NCI-H2107 treated with DMSO at 0.1 percent for 48 hours (cell line): ENCODE measurements around the gene NACAD.
"Not testable (repeated sequence)": the region's sequence is repeated elsewhere in the genome, so short reads cannot be mapped to it uniquely, and the experiment has no call there.

Experiments used
- DNase-seq: peaks from one replicate; lab custom pipeline; 2025; ENCODE audit not compliant: unreplicated experiment; lab: John Stamatoyannopoulos, UW

Gene NACAD

DNA sequence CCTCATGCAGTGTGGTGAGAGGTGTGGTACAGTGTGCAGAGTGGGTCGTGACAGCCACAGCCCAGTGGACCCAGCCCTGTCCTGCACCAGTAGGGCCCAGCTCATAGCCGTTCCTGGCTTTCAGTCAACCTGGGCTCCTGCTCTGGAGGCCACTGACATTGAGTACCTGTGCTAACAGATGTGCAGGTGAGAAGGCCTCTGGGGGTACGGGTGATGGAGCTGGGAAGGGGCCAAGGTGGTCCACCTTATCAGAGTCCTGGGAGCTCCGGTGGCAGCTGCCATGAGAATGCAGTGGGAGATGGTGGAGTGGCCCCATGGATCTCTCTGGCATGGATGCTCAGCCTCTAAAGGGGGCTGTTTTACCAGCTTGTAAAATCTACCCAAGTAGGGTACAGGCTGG, 28.8 kb upstream of the NACAD start:
- DNase-seq: no peak

GRCh38 chr7:45116048-45116447, 27.3 kb upstream of the NACAD start:
- DNase-seq: no peak

DNA sequence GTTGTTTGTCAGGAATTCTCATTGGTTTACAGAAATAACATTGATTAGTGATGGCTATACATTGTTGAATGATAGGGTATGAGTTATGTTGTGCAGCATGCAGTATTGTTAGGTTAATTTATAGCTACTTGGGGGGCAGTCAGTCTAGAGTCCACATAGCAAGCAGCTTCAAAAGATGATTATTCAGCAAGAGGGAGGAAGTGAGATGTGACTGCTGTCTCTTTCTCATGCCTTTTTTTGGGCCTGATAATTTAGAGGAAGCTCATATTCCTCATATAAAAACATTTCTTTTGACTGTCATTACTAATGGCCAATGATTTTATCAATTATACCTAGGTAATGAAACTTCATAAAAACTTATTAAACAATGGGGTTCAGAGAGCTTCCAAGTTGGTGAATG, 26.2 kb upstream of the NACAD start:
- DNase-seq: no peak

DNA sequence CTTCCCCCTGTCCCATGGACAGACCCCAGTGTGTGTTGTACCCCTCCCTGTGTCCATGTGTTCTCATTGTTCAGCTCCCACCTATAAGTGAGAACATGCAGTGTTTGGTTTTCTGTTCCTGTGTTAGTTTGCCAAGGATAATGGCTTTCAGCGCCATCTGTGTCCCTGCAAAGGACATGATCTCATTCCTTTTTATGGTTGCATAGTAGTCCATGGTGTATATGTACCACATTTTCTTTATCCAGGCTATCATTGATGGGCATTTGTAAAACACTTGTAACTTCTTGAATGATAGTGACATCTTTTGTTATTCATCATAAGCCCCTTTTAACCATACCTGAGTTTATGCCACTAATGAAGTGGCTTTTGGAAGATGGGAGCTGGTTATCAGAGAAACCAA, 25.5 kb upstream of the NACAD start:
- not testable (repeated sequence) for DNase-seq

- DNase-seq: no peak
These were observed 23.9 kb upstream of the NACAD start for GRCh38 chr7:45112648-45113047.

- peak; percentile 91 for DNase-seq
These were observed 22.8 kb upstream of the NACAD start, which contains the start of gene TBRG4 for GRCh38 chr7:45111298-45112223. TBRG4 (minus strand) TSS chr7:45111697; CDS start chr7:45109237, 2,460 bp downstream.

GRCh38 chr7:45108863-45109262, 20.1 kb upstream of the NACAD start:
- no peak for DNase-seq

DNA sequence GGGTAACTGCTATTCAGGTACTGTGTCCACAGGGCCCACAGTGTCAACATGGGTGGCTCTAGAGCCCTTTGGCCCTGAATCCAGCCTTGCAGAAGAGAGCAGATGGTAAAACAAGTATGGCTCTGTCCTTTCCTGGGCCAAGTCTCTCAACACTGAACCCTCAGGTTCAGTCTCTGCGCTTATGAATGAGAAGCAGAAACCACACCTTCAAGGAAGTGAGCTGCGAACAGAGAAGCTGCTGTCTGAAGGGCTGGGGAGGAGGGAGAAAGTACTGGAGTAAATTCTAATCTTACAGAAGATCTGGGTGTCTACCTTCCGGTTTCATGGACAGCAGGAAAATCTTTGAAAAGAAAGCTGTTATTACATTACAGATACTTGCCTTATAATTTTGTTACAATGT, 18.6 kb upstream of the NACAD start:
- no peak for DNase-seq

- DNase-seq: no peak
These were observed 18.1 kb upstream of the NACAD start for GRCh38 chr7:45106820-45107219.

DNA sequence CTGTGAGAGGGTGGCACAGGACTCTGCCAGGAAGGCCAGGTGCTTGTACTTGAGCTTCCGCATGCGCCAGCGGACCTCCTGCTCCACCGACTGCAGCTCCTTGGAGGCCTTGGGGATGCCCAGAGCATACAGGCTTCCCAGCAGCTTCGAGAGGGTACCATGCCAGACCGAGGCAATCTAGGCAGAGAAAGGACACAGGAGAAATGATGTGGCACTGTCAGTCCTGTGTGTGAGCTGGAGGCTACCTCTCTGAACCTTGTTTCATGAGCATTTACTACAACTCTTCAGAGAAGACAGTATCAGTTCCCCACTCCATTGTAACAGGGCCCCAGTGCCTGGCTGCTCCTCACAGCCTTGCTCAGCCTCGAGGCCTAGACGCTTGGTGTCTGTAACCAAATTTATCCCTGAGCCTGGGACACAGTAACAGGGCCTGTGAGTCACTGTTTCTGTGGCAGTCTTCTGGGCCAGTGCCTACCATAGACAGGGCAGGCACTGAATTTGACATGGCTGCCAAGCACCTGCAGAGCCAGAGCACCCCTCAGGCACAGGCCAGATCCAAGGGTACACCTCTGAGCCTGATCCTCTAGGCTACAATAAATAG, 16.9 kb upstream of the NACAD start:
- no peak for DNase-seq

GRCh38 chr7:45104844-45105587, 16.2 kb upstream of the NACAD start:
- no peak for DNase-seq

- DNase-seq: no peak
These were observed 15.4 kb upstream of the NACAD start for GRCh38 chr7:45103958-45104843.

DNA sequence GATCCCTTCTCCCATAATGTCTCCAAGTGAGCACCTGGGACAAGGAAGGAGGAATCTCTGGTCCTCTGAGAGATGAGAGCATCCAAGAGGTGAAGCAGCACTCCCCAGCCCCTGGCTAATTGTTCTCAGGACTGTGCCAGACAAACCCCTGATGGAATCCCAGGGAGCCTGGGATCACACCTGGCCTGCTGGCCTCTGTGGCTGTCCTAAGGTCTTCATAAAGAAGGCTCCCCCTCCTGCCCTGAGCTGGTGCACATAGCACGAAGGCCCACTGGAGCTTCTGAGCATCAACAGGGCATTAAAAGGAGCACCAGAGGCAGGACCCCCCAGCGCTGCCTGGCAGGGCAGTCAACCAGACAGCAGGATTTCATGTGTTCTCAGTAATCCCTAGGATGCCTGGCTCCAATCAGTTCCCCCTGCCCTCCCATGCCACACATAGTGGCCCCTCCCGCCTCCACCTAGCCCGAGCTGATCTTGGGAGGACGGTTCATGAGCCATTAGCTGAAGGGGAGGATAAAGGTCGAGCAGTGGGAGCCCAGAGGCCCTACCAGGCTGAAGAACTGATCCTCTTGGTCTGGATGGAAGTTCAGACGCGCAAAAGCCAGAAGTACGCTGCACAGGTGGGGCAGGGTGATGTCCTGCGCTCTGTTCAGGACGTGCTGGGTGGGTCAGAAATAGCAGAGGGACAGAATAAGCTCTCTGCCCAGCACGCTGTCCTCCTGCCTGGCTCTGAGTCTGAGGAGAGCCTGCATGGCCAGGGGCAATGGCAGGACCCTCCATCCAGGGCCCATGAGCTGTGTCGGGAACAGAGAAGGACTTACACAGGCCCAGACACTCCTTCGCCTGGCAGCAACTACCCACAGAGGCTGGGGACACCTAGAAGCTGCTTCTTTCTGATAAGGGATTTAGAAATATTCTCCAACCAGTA, 14.3 kb upstream of the NACAD start:
- no peak for DNase-seq

GRCh38 chr7:45101748-45102147, 13.0 kb upstream of the NACAD start:
- DNase-seq: no peak

- no peak for DNase-seq
These were observed 12.2 kb upstream of the NACAD start for GRCh38 chr7:45100761-45101480.

DNA sequence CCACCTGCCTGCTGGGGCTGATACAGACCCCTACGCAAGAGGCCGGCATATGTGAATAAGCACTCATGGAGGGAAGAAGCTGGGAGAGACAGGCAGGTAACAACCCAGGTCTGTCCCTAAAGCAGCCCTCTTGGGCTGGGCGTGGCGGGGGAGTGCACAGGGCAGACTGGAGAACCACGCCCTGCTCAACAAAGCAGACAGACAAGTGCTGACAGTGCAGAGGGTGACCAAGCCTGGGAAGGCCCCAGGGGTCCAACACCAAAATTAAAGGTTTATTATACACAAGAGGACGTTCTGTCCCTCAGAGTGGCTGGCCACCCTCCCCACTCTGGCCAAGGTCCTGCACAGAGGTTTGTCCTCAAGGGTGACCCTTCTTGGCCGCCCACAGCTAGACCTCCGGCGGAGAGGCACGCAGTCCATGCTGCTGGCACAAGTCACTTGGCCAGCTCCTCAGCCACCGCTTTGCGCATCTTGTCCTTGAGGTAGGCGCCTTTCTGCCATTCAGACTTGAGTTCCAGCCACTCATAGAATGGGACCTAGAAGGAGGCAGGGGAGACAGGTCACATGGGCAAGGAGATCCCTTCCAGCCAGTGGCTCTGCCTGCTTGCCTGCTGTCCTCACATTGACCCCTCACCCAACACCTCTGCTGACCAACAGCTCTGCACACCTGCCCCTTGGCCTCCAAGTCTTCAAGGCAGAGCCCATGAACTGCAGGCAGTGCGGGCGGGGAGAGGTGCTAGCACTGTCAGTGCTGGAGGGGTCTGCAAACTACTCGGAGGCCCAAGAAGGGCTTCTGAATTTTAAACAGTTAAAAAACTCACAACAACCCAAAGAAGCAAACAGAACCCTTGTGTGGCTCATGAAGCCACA, 11.4 kb upstream of the NACAD start:
- DNase-seq: no peak

DNA sequence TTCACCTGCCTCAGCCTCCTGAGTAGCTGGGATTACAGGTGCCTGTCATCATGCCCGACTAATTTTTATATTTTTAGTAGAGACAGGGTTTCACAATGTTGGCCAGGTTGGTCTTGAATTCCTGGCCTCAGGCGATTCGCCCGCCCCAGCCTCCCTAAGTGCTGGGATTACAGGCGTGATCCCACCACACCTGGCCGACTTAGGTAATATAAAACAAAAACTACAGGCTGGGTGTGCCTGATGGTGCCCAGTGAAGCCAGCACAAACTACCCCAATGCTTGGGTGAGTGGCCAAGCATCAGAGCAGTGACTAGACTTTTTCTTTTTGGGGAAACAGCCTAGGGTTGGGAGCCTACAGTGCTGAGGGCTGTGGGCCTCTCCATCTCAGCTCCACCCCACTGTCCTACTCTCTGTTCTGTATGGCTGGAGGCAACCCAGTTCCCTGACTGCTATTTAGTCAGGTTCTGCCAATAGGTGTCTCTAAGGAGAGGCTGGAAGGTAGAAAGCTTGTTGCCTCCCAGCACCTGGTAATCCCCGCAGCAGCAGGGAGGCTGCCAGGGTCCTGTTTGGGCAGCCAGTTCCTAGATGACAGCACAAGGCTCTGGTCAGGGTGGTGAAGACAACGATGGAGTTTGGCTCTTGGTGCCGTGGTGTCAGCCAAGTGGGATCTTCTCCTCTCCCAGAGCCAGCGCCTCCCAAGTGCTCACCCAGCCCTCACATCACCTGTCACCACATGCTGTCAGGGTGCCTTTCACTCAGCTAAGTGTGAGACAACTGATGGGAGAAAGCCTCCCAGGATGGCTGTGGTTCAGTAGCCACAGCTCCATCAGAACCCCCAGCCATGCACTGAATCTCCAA, 10.4 kb upstream of the NACAD start:
- DNase-seq: no peak
